Measurements from ENCODE around the gene RLF. TPM values are rescaled to one million over a fixed set of nuclear protein-coding genes. Genes with fewer than 3 reads are reported as not detected.

RLF gene
- total and polyA plus RNA-seq, 9 donors = 6.9 to 29.3 (median 18.0) TPM

GRCh38 chr1:40267767-40268187 lies 106.6 kb downstream of the RLF start:
- H3K9me3 ChIP-seq = no peaks in the 10 kb centered on the region
- TF ChIP-seq POLR2A (IDR thresholded peaks at IDR 0.05) (no peak), EP300 (IDR thresholded peaks at IDR 0.05) (no peak), CTCF (IDR thresholded peaks at IDR 0.05) (no peak)
- no peaks in the 10 kb centered on the region for H3K4me1 ChIP-seq (ENCODE audit: insufficient read depth)
- WGBS, 3 donors = 14 to 39% (median 24%) methylated on average over 2 of the region's 2 CpGs
- intact Hi-C loops (cut with DNase I) = no loop called here
- DNase-seq = no peak
- no peak overlapping the region for H3K4me3 ChIP-seq
- no peak overlapping the region for H3K27ac ChIP-seq
- peaks cover 2% of the 10 kb centered on the region for H3K36me3 ChIP-seq
- no peaks in the 10 kb centered on the region for H3K27me3 ChIP-seq

GRCh38 chr1:40268211-40268610 lies 107.0 kb downstream of the RLF start:
- no peak for TF ChIP-seq POLR2A (IDR thresholded peaks at IDR 0.05)
- no peak for TF ChIP-seq CTCF (IDR thresholded peaks at IDR 0.05)
- no peak for TF ChIP-seq EP300 (IDR thresholded peaks at IDR 0.05)
- Histone ChIP-seq H3K36me3 (peaks cover 2% of the 10 kb centered on the region), H3K9me3 (no peaks in the 10 kb centered on the region), H3K4me1 (ENCODE audit: insufficient read depth) (no peaks in the 10 kb centered on the region), H3K4me3 (no peak overlapping the region), H3K27ac (no peak overlapping the region), H3K27me3 (no peaks in the 10 kb centered on the region)
- no peak for DNase-seq
- intact Hi-C loops (cut with DNase I) = no loop called here

- Histone ChIP-seq H3K9me3 (no peaks in the 10 kb centered on the region), H3K27me3 (no peaks in the 10 kb centered on the region), H3K36me3 (peaks cover 2% of the 10 kb centered on the region), H3K27ac (no peak overlapping the region), H3K4me1 (ENCODE audit: insufficient read depth) (no peaks in the 10 kb centered on the region), H3K4me3 (no peak overlapping the region)
- TF ChIP-seq CTCF (IDR thresholded peaks at IDR 0.05) = no peak
- no peak for TF ChIP-seq EP300 (IDR thresholded peaks at IDR 0.05)
- TF ChIP-seq POLR2A (IDR thresholded peaks at IDR 0.05) = no peak
- DNase-seq = no peak
- intact Hi-C loops (cut with DNase I) = no loop called here
- 70 to 87% (median 74%) methylated on average over 3 of the region's 3 CpGs for WGBS, 3 donors
Measured at GRCh38 chr1:40270152-40270834, 109.1 kb downstream of the RLF start.

GRCh38 chr1:40272653-40273213 lies 111.5 kb downstream of the RLF start:
- Histone ChIP-seq H3K4me1 (ENCODE audit: insufficient read depth) (no peaks in the 10 kb centered on the region), H3K36me3 (peaks cover 2% of the 10 kb centered on the region), H3K4me3 (no peak overlapping the region), H3K27ac (no peak overlapping the region), H3K9me3 (no peaks in the 10 kb centered on the region), H3K27me3 (no peaks in the 10 kb centered on the region)
- 96 to 98% (median 98%) methylated on average over 3 of the region's 3 CpGs for WGBS, 3 donors
- DNase-seq = no peak
- intact Hi-C loops (cut with DNase I) = no loop called here
- no peak for TF ChIP-seq EP300 (IDR thresholded peaks at IDR 0.05)
- no peak for TF ChIP-seq CTCF (IDR thresholded peaks at IDR 0.05)
- no peak for TF ChIP-seq POLR2A (IDR thresholded peaks at IDR 0.05)
